ENCODE results near the gene ZNF627.

DNA sequence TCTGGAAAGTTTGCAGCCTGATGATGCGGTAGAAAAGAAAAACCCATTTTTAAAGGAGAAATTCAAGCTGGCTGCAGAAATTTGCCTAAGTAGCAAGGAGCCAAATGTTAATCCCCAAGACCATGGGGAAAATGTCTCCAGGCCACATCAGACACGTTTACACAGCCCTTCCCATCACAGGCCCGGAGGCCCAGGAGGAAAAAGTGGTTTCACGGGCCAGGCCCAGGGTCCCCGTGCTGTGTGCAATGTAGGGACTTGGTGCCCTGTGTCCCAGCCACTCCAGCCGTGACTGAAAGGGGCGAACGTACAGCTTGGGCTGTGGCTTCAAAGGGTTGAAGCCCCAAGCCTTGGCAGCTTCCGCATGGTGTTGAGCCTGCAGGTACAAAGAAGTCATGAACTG, 35.9 kb downstream of the ZNF627 start:
- TF ChIP-seq, protein P1, sequence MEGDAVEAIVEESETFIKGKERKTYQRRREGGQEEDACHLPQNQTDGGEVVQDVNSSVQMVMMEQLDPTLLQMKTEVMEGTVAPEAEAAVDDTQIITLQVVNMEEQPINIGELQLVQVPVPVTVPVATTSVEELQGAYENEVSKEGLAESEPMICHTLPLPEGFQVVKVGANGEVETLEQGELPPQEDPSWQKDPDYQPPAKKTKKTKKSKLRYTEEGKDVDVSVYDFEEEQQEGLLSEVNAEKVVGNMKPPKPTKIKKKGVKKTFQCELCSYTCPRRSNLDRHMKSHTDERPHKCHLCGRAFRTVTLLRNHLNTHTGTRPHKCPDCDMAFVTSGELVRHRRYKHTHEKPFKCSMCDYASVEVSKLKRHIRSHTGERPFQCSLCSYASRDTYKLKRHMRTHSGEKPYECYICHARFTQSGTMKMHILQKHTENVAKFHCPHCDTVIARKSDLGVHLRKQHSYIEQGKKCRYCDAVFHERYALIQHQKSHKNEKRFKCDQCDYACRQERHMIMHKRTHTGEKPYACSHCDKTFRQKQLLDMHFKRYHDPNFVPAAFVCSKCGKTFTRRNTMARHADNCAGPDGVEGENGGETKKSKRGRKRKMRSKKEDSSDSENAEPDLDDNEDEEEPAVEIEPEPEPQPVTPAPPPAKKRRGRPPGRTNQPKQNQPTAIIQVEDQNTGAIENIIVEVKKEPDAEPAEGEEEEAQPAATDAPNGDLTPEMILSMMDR (IDR thresholded peaks at IDR 0.05): no peak
- no peak for TF ChIP-seq POLR2A (IDR thresholded peaks at IDR 0.05)

Data from esophagus squamous epithelium (tissue), 4 donors.